RWPE1 (cell line): ENCODE measurements around the gene ELOVL7.

ENCODE experiments used
- CTCF ChIA-PET: fragments of 350-600 bp; sonication (Branson Sonifier 250); formaldehyde crosslinking; extraction: SDS; loops from one replicate; lab custom pipeline; 2021; lab: Yijun Ruan, JAX
- POLR2A ChIA-PET: fragments of 400-600 bp; formaldehyde crosslinking; extraction: SDS; loops from one replicate; lab custom pipeline; 2020; ENCODE audit warnings: antibody characterized with exemption; ENCODE audit not compliant: low non-redundant PET; lab: Yijun Ruan, JAX
- DNase-seq: peaks from one replicate; pipeline ENCODE4 v3.0.0; 2012; ENCODE audit warnings: low spot score
- H3K27ac ChIP-seq: fragments of 450-650 bp; 2 replicates; pipeline ENCODE4 v1.5.1; 2017
- CTCF ChIP-seq: fragments of 450-650 bp; conservative IDR thresholded peaks from 2 replicates; pipeline ENCODE4 v1.5.1; 2017; ENCODE audit warnings: low read depth, mild to moderate bottlenecking

ELOVL7 gene

GRCh38 chr5:60792438-60792837, 51.6 kb downstream of the ELOVL7 start:
- CTCF ChIA-PET: interaction anchor here (0.8 kb wide), 1 partner anchor 8 kb away, joined by 4 read pairs; no protein-coding TSS in a partner anchor
- H3K27ac ChIP-seq: no peak overlapping the region
- TF ChIP-seq CTCF: no peak
- no peak for DNase-seq
- POLR2A ChIA-PET: no interaction called here

- ChIA-PET POLR2A (no interaction called here), CTCF (interaction anchor here (0.6 kb wide), 1 partner anchor 814 kb away, joined by 3 read pairs; no protein-coding TSS in a partner anchor)
- no peak for TF ChIP-seq CTCF
- no peak overlapping the region for H3K27ac ChIP-seq
- no peak for DNase-seq
These were observed 54.5 kb downstream of the ELOVL7 start for GRCh38 chr5:60789551-60789950.

GRCh38 chr5:60788863-60789513, 55.1 kb downstream of the ELOVL7 start:
- TF ChIP-seq CTCF: no peak
- POLR2A ChIA-PET: no interaction called here
- CTCF ChIA-PET: no interaction called here

GRCh38 chr5:60779466-60779865, 64.6 kb downstream of the ELOVL7 start:
- H3K27ac ChIP-seq: no peak overlapping the region
- ChIA-PET POLR2A (no interaction called here), CTCF (interaction anchor here (0.6 kb wide), 1 partner anchor 1588 kb away, joined by 3 read pairs; no protein-coding TSS in a partner anchor)
- TF ChIP-seq CTCF: no peak
- no peak for DNase-seq

More at GRCh38 chr5:60788863-60789513, 55.1 kb downstream of the ELOVL7 start:
- no peak for DNase-seq
- H3K27ac ChIP-seq: no peak overlapping the region

- ChIA-PET CTCF (no interaction called here), POLR2A (no interaction called here)
- TF ChIP-seq CTCF: no peak
- no peak overlapping the region for H3K27ac ChIP-seq
- DNase-seq: no peak
These were observed 67.7 kb downstream of the ELOVL7 start for GRCh38 chr5:60776343-60776742.

- no peak for TF ChIP-seq CTCF
- CTCF ChIA-PET: interaction anchor here (0.6 kb wide), 1 partner anchor 11 kb away, joined by 3 read pairs; no protein-coding TSS in a partner anchor
- POLR2A ChIA-PET: no interaction called here
- DNase-seq: no peak
- no peak overlapping the region for H3K27ac ChIP-seq
These were observed 78.9 kb downstream of the ELOVL7 start for GRCh38 chr5:60765019-60765709.
